Keratinocyte (primary cell): ENCODE measurements around the gene COPS8. TPM values are rescaled to one million over a fixed set of nuclear protein-coding genes. Genes with fewer than 3 reads are reported as not detected.

Experiments used
- DNase-seq: peaks from one replicate; pipeline ENCODE4 v3.0.0-alpha.2; 2011; ENCODE audit warnings: low read depth, missing footprints, low spot score
- FAIRE-seq: peaks from 2 replicates; lab custom pipeline; 2011; peaks lifted over from hg19 to GRCh38; lab: Jason Lieb, UNC
- H2AFZ ChIP-seq: 2 replicates; pipeline ENCODE4 v1.6.0; 2012; ENCODE audit warnings: low read length, control low read depth, inconsistent platforms; ENCODE audit not compliant: control insufficient read depth
- H3K27ac ChIP-seq: 2 replicates; pipeline ENCODE4 v1.5.1; 2011; ENCODE audit warnings: low read length; ENCODE audit not compliant: control insufficient read depth, insufficient read depth
- H3K27me3 ChIP-seq: 3 replicates; pipeline ENCODE4 v1.6.0; 2011; ENCODE audit warnings: low read length; ENCODE audit not compliant: control insufficient read depth, insufficient read depth; ENCODE audit errors: extremely low read depth
- H3K36me3 ChIP-seq, 2 experiments: 2 replicates in 1 of 2; 3 replicates in 1 of 2; pipeline ENCODE4 v1.5.1; 2011; ENCODE audit warnings: low read length in 2 of 2, mild to moderate bottlenecking in 1 of 2; ENCODE audit not compliant: control insufficient read depth in 2 of 2, insufficient read depth in 2 of 2; ENCODE audit errors: extremely low read depth in 1 of 2
- H3K4me1 ChIP-seq: 3 replicates; pipeline ENCODE4 v1.5.1; 2011; ENCODE audit warnings: low read length; ENCODE audit not compliant: control insufficient read depth, insufficient read depth; ENCODE audit errors: extremely low read depth
- H3K4me2 ChIP-seq: 3 replicates; pipeline ENCODE4 v1.6.0; 2011; ENCODE audit warnings: low read depth, low read length; ENCODE audit not compliant: control insufficient read depth, insufficient read depth; ENCODE audit errors: extremely low read depth
- H3K4me3 ChIP-seq, 3 experiments: fragments of 200-600 bp in 1 of 3; sonication (generic) in 1 of 3; 2 replicates in 2 of 3; 3 replicates in 1 of 3; pipeline ENCODE4 v1.5.1; 2011 to 2016; ENCODE audit warnings: low read length in 3 of 3, mild to moderate bottlenecking in 3 of 3, control low read depth in 2 of 3, inconsistent platforms in 1 of 3, low read depth in 1 of 3, mixed read lengths in 1 of 3, mixed run types in 1 of 3, moderate library complexity in 1 of 3; ENCODE audit not compliant: control insufficient read depth in 2 of 3, insufficient read depth in 2 of 3; ENCODE audit errors: extremely low read depth in 1 of 3
- H3K79me2 ChIP-seq: 2 replicates; pipeline ENCODE4 v1.6.0; 2012; ENCODE audit warnings: low read length; ENCODE audit not compliant: control insufficient read depth, insufficient read depth
- H3K9ac ChIP-seq: 3 replicates; pipeline ENCODE4 v1.6.0; 2011; ENCODE audit warnings: low read length; ENCODE audit not compliant: control insufficient read depth, insufficient read depth; ENCODE audit errors: extremely low read depth
- H3K9me1 ChIP-seq: 3 replicates; pipeline ENCODE4 v1.6.0; 2011; ENCODE audit warnings: low read length; ENCODE audit not compliant: control insufficient read depth, insufficient read depth; ENCODE audit errors: extremely low read depth
- H3K9me3 ChIP-seq: 2 replicates; pipeline ENCODE4 v1.5.1; 2012; ENCODE audit warnings: low read depth, low read length; ENCODE audit not compliant: control insufficient read depth
- H4K20me1 ChIP-seq: 3 replicates; pipeline ENCODE4 v1.6.0; 2011; ENCODE audit warnings: low read length; ENCODE audit not compliant: control insufficient read depth, insufficient read depth; ENCODE audit errors: extremely low read depth
- EZH2 ChIP-seq: IDR thresholded peaks from one replicate; pipeline ENCODE4 v1.6.1; 2012; ENCODE audit warnings: inconsistent platforms, mild to moderate bottlenecking, low read length, moderate library complexity
- dilution Hi-C: fragments of 300-500 bp; cut with MboI; formaldehyde crosslinking; loops from one replicate; pipeline ENCODE4 v1.7.0; 2020; ENCODE audit warnings: low sequenced_read_pairs; ENCODE audit not compliant: extremely low pct_ligation_motif_present
- polyA plus RNA-seq, 5 experiments: library from polyadenylated mRNA; depleted of rRNA in 3 of 5; stranded (reverse) in 3 of 5; stranded (forward) in 1 of 5; unstranded in 1 of 5; fragments of >200 nt; gene quantifications; 1 replicate in 1 of 5; 2 replicates in 3 of 5; 3 replicates in 1 of 5; pipeline versions ENCODE4 v1.2.1 to v1.2.3, GENCODE V29; 2011 to 2012; ENCODE audit warnings: missing spikeins in 2 of 5, low read depth in 1 of 5, low replicate concordance in 1 of 5
- TF ChIP-seq, protein P1 (sequence below), 3 experiments: IDR thresholded peaks in 1 of 3; conservative IDR thresholded peaks in 1 of 3; optimal IDR thresholded peaks in 1 of 3; 2 replicates in 2 of 3; 3 replicates in 1 of 3; pipeline versions ENCODE3 to v1.5.1; 2011; ENCODE audit warnings: low read length in 3 of 3, mild to moderate bottlenecking in 3 of 3, moderate library complexity in 2 of 3, control low read depth in 1 of 3, inconsistent platforms in 1 of 3; ENCODE audit not compliant: insufficient read depth in 2 of 3; ENCODE audit errors: extremely low read depth in 1 of 3

COPS8 gene
- polyA plus RNA-seq, 1 donor (not counting 4 experiments of a cell fraction or from before 2014, with no cell fraction given), result 136 TPM

DNA sequence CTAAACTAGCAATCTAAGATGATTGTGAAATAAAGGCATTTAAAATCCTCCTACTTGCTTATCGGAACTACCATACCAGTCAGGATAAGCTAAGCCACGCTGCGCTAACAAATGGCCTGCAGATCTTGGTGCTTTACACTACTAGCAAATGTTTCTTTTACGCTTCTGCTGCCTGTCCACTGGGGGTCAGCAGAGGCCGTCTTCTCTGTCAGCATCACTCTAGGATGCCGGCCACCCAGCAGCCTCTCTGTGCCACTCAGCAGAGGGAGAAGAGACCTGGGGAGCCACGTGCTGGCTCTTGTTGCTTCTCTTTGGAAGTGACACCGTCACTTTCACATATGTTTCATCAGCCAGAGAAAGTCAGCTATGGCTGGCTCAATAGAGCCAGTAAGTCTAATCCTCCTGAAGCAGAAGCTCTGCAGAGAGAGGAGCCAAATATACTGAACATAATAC lies 36.6 kb downstream of the COPS8 start:
- peak overlapping the region; percentile 16 for H2AFZ ChIP-seq
- no peaks in the 10 kb centered on the region for H3K27me3 ChIP-seq
- H3K27ac ChIP-seq, result peak overlapping the region; percentile 24
- no peaks in the 10 kb centered on the region for H3K36me3 ChIP-seq
- H3K4me3 ChIP-seq, result no peak overlapping the region
- no peaks in the 10 kb centered on the region for H3K9me3 ChIP-seq
- DNase-seq (no peak), FAIRE-seq (peak; percentile 48)
- H3K4me1 ChIP-seq, result peaks cover 16% of the 10 kb centered on the region
- no peaks in the 10 kb centered on the region for H4K20me1 ChIP-seq
- no peak overlapping the region for H3K4me2 ChIP-seq
- dilution Hi-C loops, result no loop called here
- no peaks in the 10 kb centered on the region for H3K79me2 ChIP-seq
- no peak for TF ChIP-seq EZH2
- TF ChIP-seq, protein P1, sequence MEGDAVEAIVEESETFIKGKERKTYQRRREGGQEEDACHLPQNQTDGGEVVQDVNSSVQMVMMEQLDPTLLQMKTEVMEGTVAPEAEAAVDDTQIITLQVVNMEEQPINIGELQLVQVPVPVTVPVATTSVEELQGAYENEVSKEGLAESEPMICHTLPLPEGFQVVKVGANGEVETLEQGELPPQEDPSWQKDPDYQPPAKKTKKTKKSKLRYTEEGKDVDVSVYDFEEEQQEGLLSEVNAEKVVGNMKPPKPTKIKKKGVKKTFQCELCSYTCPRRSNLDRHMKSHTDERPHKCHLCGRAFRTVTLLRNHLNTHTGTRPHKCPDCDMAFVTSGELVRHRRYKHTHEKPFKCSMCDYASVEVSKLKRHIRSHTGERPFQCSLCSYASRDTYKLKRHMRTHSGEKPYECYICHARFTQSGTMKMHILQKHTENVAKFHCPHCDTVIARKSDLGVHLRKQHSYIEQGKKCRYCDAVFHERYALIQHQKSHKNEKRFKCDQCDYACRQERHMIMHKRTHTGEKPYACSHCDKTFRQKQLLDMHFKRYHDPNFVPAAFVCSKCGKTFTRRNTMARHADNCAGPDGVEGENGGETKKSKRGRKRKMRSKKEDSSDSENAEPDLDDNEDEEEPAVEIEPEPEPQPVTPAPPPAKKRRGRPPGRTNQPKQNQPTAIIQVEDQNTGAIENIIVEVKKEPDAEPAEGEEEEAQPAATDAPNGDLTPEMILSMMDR (optimal IDR thresholded peaks at IDR 0.05 in 1 of 3, IDR thresholded peaks at IDR 0.05 in 1 of 3, conservative IDR thresholded peaks at IDR 0.05 in 1 of 3; ENCODE audit: extremely low read depth in 1 of 3, insufficient read depth in 2 of 3, low read length in 3 of 3), result peak; percentile 67 to 83 (median 81)
- H3K9me1 ChIP-seq, result no peaks in the 10 kb centered on the region
- no peak overlapping the region for H3K9ac ChIP-seq

- FAIRE-seq (no peak), DNase-seq (no peak)
- Histone ChIP-seq H3K4me2 (no peak overlapping the region), H3K9me3 (no peaks in the 10 kb centered on the region), H2AFZ (no peak overlapping the region), H3K36me3 (no peaks in the 10 kb centered on the region), H3K27me3 (no peaks in the 10 kb centered on the region), H3K27ac (no peak overlapping the region), H3K79me2 (no peaks in the 10 kb centered on the region), H3K4me1 (peaks cover 14% of the 10 kb centered on the region), H3K4me3 (no peak overlapping the region), H3K9me1 (no peaks in the 10 kb centered on the region), H3K9ac (no peak overlapping the region), H4K20me1 (no peaks in the 10 kb centered on the region)
- dilution Hi-C loops, result no loop called here
- TF ChIP-seq, protein P1 (optimal IDR thresholded peaks at IDR 0.05 in 1 of 3, IDR thresholded peaks at IDR 0.05 in 1 of 3, conservative IDR thresholded peaks at IDR 0.05 in 1 of 3; ENCODE audit: extremely low read depth in 1 of 3, insufficient read depth in 2 of 3, low read length in 3 of 3), result no peak
Observed at GRCh38 chr2:237124820-237125219, 39.1 kb downstream of the COPS8 start.
